ENCODE measurements around the gene CEP120. TPM values are rescaled to one million over a fixed set of nuclear protein-coding genes. Genes with fewer than 3 reads are reported as not detected.

CEP120 gene
- total RNA-seq, 2 donors from 2014 or later, result 14.5 to 37.5 TPM

DNA sequence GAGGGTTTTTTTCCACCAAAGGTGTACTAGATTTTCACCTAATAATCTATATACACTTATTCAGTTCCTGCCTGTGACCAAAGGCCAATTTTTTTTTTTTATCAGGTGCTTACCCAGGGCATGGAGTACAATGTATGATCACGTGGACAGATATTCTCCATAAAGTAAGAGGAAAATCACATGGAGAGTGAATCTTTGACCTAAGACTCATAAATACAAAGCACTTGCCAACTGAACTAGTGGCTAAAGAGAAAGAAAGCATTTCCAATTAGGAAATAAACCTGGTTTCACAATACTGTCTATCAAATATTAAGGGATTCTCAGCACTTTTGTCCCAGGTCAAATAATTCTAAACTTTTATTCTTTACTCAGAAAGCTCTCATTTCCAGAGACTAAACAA, 33.0 kb upstream of the CEP120 start:
- Histone ChIP-seq H3K27ac (no peak overlapping the region), H3K27me3 (replicated peaks; ENCODE audit: insufficient read depth) (no peaks in the 10 kb centered on the region), H3K4me1 (replicated peaks) (no peaks in the 10 kb centered on the region), H3K9me3 (no peaks in the 10 kb centered on the region), H3K4me3 (no peak overlapping the region), H3K36me3 (no peaks in the 10 kb centered on the region)
- TF ChIP-seq POLR2A (IDR thresholded peaks at IDR 0.05) (no peak), POLR2AphosphoS5 (IDR thresholded peaks at IDR 0.05) (no peak)
- TF ChIP-seq, protein P1, sequence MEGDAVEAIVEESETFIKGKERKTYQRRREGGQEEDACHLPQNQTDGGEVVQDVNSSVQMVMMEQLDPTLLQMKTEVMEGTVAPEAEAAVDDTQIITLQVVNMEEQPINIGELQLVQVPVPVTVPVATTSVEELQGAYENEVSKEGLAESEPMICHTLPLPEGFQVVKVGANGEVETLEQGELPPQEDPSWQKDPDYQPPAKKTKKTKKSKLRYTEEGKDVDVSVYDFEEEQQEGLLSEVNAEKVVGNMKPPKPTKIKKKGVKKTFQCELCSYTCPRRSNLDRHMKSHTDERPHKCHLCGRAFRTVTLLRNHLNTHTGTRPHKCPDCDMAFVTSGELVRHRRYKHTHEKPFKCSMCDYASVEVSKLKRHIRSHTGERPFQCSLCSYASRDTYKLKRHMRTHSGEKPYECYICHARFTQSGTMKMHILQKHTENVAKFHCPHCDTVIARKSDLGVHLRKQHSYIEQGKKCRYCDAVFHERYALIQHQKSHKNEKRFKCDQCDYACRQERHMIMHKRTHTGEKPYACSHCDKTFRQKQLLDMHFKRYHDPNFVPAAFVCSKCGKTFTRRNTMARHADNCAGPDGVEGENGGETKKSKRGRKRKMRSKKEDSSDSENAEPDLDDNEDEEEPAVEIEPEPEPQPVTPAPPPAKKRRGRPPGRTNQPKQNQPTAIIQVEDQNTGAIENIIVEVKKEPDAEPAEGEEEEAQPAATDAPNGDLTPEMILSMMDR (IDR thresholded peaks at IDR 0.05), result no peak
- intact Hi-C loops (cut with DNase I), result no loop called here
- DNase-seq (ENCODE audit: low spot score), result no peak
- 65% methylated on average over 1 of the region's 1 CpG for WGBS

DNA sequence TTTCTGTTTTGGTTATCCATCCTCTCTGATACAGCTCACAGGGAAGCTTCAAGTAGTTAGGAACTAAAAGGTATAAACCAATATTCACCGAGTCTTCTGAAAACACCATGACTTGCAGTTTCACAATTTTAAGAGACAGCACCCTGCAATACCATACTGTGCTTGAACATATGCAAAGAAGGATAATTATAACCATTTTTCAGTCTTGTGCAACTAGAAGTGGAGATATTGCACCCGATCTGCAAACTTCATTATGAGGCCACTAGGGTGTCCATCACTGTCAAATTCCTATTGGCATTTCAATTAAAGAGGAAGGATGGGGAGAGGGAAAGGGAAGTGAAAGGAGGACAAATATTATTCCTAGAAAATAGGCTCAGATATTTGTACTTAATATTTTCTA, 32.4 kb upstream of the CEP120 start:
- WGBS, result 90% methylated on average over 2 of the region's 2 CpGs
- no peaks in the 10 kb centered on the region for H3K27me3 ChIP-seq (replicated peaks; ENCODE audit: insufficient read depth)
- intact Hi-C loops (cut with DNase I), result no loop called here

DNA sequence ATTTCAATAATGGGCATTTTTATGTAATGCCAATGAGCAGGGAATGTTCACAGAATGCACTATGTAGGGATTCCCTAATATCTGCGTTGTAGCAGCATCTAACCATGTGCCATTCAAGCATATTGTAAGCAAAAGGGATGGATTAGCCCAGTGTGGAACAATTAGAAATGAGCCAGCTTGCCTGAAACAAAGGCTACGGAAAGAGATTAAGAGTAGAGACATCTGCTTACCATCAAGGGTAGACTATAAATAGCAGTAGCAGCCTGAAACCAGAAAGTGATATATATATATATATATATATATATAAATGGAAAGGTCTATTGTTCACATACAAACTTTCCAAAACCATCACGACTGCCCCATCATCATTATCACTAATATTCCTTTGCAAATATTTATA, 31.9 kb upstream of the CEP120 start:
- Histone ChIP-seq H3K27me3 (replicated peaks; ENCODE audit: insufficient read depth) (no peaks in the 10 kb centered on the region), H3K4me3 (no peak overlapping the region), H3K4me1 (replicated peaks) (no peaks in the 10 kb centered on the region), H3K9me3 (no peaks in the 10 kb centered on the region), H3K36me3 (no peaks in the 10 kb centered on the region), H3K27ac (no peak overlapping the region)
- DNase-seq (ENCODE audit: low spot score), result no peak
- WGBS, result 80% methylated on average over 3 of the region's 3 CpGs
- TF ChIP-seq, protein P1 (IDR thresholded peaks at IDR 0.05), result no peak
- intact Hi-C loops (cut with DNase I), result no loop called here

More for the DNA sequence above, 32.4 kb upstream of the CEP120 start:
- Histone ChIP-seq H3K9me3 (no peaks in the 10 kb centered on the region), H3K27ac (no peak overlapping the region), H3K4me3 (no peak overlapping the region), H3K36me3 (no peaks in the 10 kb centered on the region), H3K4me1 (replicated peaks) (no peaks in the 10 kb centered on the region)
- DNase-seq (ENCODE audit: low spot score), result no peak
- TF ChIP-seq POLR2AphosphoS5 (IDR thresholded peaks at IDR 0.05) (no peak), POLR2A (IDR thresholded peaks at IDR 0.05) (no peak)
- TF ChIP-seq, protein P1 (IDR thresholded peaks at IDR 0.05), result no peak

DNA sequence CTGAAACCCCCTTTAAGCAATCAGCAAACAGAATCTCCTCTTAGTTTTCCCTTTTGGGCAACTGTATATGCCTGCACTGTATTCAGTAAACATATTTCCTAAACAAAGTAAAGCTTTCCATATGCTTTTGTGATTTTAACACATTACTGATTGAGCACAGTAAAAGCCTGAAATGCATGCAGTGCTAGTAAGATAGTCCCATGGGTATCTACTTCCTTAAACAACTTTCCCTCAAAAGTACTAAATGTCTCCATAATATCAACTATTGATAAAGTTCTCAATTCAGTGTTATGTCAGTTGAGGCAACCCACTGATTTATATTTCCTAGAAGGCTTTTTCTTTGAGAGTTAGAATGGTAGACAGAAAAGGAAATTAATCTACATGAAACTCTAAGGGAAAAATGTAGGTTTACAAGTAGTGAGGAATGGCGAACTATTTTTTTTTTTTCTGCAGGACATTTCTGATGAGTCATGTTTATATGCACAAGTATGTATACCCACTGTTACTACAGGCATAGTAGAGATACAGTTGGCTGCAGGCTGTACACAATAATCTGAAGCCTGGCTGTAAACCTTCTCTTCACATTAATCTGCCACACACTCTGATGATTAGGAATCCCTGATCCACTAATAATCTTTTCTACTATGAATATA, 31.2 kb upstream of the CEP120 start:
- Histone ChIP-seq H3K36me3 (no peaks in the 10 kb centered on the region), H3K9me3 (no peaks in the 10 kb centered on the region), H3K27me3 (replicated peaks; ENCODE audit: insufficient read depth) (no peaks in the 10 kb centered on the region), H3K4me3 (no peak overlapping the region), H3K4me1 (replicated peaks) (no peaks in the 10 kb centered on the region), H3K27ac (no peak overlapping the region)
- TF ChIP-seq POLR2A (IDR thresholded peaks at IDR 0.05) (no peak), POLR2AphosphoS5 (IDR thresholded peaks at IDR 0.05) (no peak)
- TF ChIP-seq, protein P1 (IDR thresholded peaks at IDR 0.05), result no peak
- intact Hi-C loops (cut with DNase I), result no loop called here
- no peak for DNase-seq (ENCODE audit: low spot score)
- WGBS, result 74% methylated on average over 1 of the region's 1 CpG

DNA sequence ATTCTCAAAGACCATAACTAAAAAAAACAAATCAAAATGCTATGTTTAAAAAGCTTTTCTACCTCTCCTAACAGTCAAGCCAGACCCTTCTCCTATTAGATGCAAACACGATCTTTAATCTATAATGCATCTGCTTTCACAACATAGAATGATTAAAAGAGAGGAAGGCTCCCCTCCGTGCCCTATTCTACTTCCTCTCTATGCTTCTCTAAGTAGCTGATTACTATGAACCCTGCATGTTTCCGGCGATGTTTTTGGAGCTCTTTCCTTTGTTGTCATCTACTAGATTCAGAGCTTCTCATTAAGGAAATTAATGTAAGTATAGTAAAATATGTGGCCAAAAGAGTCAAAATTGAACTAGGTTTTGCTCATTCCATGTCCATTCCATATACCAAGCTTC, 29.2 kb upstream of the CEP120 start:
- Histone ChIP-seq H3K9me3 (no peaks in the 10 kb centered on the region), H3K36me3 (no peaks in the 10 kb centered on the region)
- 81% methylated on average over 4 of the region's 4 CpGs for WGBS

More for the DNA sequence above, 29.2 kb upstream of the CEP120 start:
- no peak overlapping the region for H3K27ac ChIP-seq
- H3K4me1 ChIP-seq (replicated peaks), result no peaks in the 10 kb centered on the region
- H3K27me3 ChIP-seq (replicated peaks; ENCODE audit: insufficient read depth), result no peaks in the 10 kb centered on the region
- H3K4me3 ChIP-seq, result no peak overlapping the region
- TF ChIP-seq POLR2A (IDR thresholded peaks at IDR 0.05) (no peak), POLR2AphosphoS5 (IDR thresholded peaks at IDR 0.05) (no peak)
- TF ChIP-seq, protein P1 (IDR thresholded peaks at IDR 0.05), result no peak
- no peak for DNase-seq (ENCODE audit: low spot score)
- intact Hi-C loops (cut with DNase I), result no loop called here

Measured in prostate gland (tissue), 2 donors.